Lower leg skin (tissue), 4 donors: ENCODE results near the gene CACNA2D4. TPM values are rescaled to one million over a fixed set of nuclear protein-coding genes. Genes with fewer than 3 reads are reported as not detected.
A peak's percentile ranks its signal among the peaks of the same experiment; 100 is the strongest.

ENCODE experiments used
- DNase-seq, 2 donors: peaks; one replicate each; pipeline ENCODE4 v3.0.0-alpha.2; 2019; ENCODE audit warnings: low spot score in 2 of 2
- H3K4me3 ChIP-seq: fragments of 200-600 bp; sonication (generic); 2 replicates; pipeline ENCODE4 v1.5.1; 2017; ENCODE audit warnings: mild to moderate bottlenecking, low read depth; ENCODE audit not compliant: poor library complexity, severe bottlenecking
- CTCF ChIP-seq, 3 donors: fragments of 450-650 bp; IDR thresholded peaks; one replicate each; pipeline ENCODE4 v1.5.1; 2016; ENCODE audit warnings: antibody characterized with exemption in 3 of 3, mild to moderate bottlenecking in 3 of 3, moderate library complexity in 2 of 3
- POLR2A ChIP-seq, 2 donors: fragments of 450-650 bp; IDR thresholded peaks; one replicate each; pipeline ENCODE4 v1.6.1; 2016 to 2017; ENCODE audit warnings: antibody characterized with exemption in 2 of 2, mild to moderate bottlenecking in 1 of 2, moderate library complexity in 1 of 2
- WGBS, 2 donors: methylation state at CpG; one replicate each; pipeline ENCODE4 v1.1.5; 2018; 5-methylcytosine and 5-hydroxymethylcytosine counted together
- intact Hi-C: fragments of 100-400 bp; cut with DNase I; formaldehyde crosslinking; loops from one replicate; pipeline ENCODE4 v1.15.0; 2023; ENCODE audit warnings: low total_unique reads
- total RNA-seq, 4 donors: library from RNA; depleted of rRNA; stranded (reverse); fragments of >200 nt; gene quantifications; one replicate each; pipeline ENCODE4 v1.1.0, GENCODE V29; 2016

The CACNA2D4 gene
- total RNA-seq, 4 donors from 2014 or later, result 2.3 to 4.0 (median 3.1) TPM

GRCh38 chr12:1924996-1925683 lies 6.7 kb upstream of the CACNA2D4 start:
- WGBS, 2 donors, result 67 to 73% methylated on average over 7 of the region's 7 CpGs
- peak in 1 of 2 donors; percentile 82 for DNase-seq
- intact Hi-C loops, result no loop called here
- TF ChIP-seq POLR2A (IDR thresholded peaks at IDR 0.05) (no peak), CTCF (IDR thresholded peaks at IDR 0.05) (no peak)
- no peak overlapping the region for H3K4me3 ChIP-seq

- intact Hi-C loops, result no loop called here
- peak in 1 of 2 donors; percentile 65 for DNase-seq
- no peak for TF ChIP-seq CTCF (IDR thresholded peaks at IDR 0.05)
- TF ChIP-seq POLR2A (IDR thresholded peaks at IDR 0.05), result no peak
- no peak overlapping the region for H3K4me3 ChIP-seq
- 88 to 95% methylated on average over 12 of the region's 12 CpGs for WGBS, 2 donors
Observed at GRCh38 chr12:1922985-1923384, 4.5 kb upstream of the CACNA2D4 start.

DNA sequence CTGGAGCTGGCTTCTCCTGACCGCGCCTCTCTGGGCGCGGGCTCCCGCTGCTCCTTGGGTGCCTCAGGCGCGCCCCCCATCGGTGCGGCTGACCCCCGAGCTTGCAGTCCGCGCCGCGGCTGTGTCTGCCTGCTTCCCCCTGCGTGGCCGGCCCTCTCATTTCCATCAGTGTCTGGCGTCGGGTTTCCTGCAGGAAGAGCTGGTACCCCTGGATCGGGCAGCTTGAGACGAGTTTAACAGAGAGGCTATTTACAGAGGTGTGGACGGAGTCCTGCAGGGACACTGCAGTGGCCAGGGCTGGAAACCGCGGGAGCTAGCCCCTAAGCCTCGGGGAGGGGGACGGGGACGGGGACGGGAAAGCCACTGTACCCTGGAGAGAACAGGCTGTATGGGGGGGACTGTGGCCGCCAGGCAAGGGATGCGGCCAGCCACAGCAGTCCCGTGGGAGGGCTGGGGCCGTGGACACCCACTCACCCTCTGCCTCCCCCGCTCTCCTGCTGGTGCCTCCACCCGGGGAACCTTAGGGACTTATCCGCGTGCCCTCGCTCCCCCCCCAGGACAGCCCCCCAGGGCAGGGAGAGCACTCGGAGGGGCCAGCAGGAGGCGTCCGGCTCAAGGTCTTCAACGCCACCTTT lies 3.7 kb upstream of the CACNA2D4 start:
- intact Hi-C loops, result no loop called here
- DNase-seq, result peak in 1 of 2 donors; percentile 75
- WGBS, 2 donors, result 65 to 76% methylated on average over 38 to 40 of the region's 40 CpGs
- TF ChIP-seq CTCF (IDR thresholded peaks at IDR 0.05), result no peak
- TF ChIP-seq POLR2A (IDR thresholded peaks at IDR 0.05), result no peak
- H3K4me3 ChIP-seq, result no peak overlapping the region

DNA sequence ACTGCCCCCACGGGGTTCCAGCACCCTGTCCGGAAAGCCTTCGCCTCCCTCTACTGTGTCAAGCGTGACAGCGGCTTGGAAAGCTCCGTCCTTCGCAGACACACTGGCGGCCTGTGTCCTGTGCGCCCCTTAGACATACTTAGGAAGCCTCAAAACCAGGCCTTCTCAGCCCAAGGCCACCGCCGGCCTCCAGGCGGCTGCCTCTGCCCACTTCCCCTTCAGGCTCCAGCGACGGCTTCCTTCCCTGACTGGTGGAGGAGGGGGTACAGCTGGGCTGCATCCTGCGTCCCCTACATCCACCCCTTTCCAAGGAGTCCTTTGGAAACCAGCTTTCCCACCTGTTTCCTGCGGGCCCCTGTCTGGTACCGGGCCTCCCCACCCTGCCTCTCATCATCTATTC lies 2.5 kb upstream of the CACNA2D4 start:
- DNase-seq, result peak in 1 of 2 donors; percentile 86
- TF ChIP-seq POLR2A (IDR thresholded peaks at IDR 0.05), result no peak
- no peak for TF ChIP-seq CTCF (IDR thresholded peaks at IDR 0.05)
- no peak overlapping the region for H3K4me3 ChIP-seq
- intact Hi-C loops, result no loop called here
- WGBS, 2 donors, result 69 to 83% methylated on average over 17 of the region's 17 CpGs

- WGBS, 2 donors, result 91 to 93% methylated on average over 13 of the region's 13 CpGs
- intact Hi-C loops, result no loop called here
- DNase-seq, result peak in 1 of 2 donors; percentile 59
- H3K4me3 ChIP-seq, result no peak overlapping the region
- TF ChIP-seq POLR2A (IDR thresholded peaks at IDR 0.05) (no peak), CTCF (IDR thresholded peaks at IDR 0.05) (no peak)
Observed at GRCh38 chr12:1920436-1920835, 2.0 kb upstream of the CACNA2D4 start.
